Large intestine (tissue), 3 donors: Measurements from ENCODE around the gene GPS2. TPM values are rescaled to one million over a fixed set of nuclear protein-coding genes. Genes with fewer than 3 reads are reported as not detected.

ENCODE experiments used
- DNase-seq, 2 donors: peaks; one replicate each; pipeline versions ENCODE4 v3.0.0 to v3.0.0-alpha.2; 2013
- H3K27ac ChIP-seq: one replicate; pipeline ENCODE4 v1.5.1; 2013; ENCODE audit warnings: low read length
- H3K27me3 ChIP-seq: 2 replicates; pipeline ENCODE4 v1.6.1; 2013; ENCODE audit warnings: low read length; ENCODE audit not compliant: control insufficient read depth, insufficient read depth
- H3K36me3 ChIP-seq: 2 replicates; pipeline ENCODE4 v1.6.1; 2013; ENCODE audit warnings: low read length; ENCODE audit not compliant: control insufficient read depth, insufficient read depth
- H3K4me1 ChIP-seq: one replicate; pipeline ENCODE4 v1.6.1; 2013; ENCODE audit warnings: low read length; ENCODE audit not compliant: control insufficient read depth, insufficient read depth
- H3K4me3 ChIP-seq: one replicate; pipeline ENCODE4 v1.5.1; 2013; ENCODE audit warnings: low read length
- H3K9me3 ChIP-seq: one replicate; pipeline ENCODE4 v1.6.1; 2013; ENCODE audit warnings: mild to moderate bottlenecking, low read depth, low read length, moderate library complexity; ENCODE audit not compliant: control insufficient read depth
- WGBS: methylation state at CpG from one replicate; pipeline ENCODE4 v1.1.5; 2013; ENCODE audit warnings: low lambda C conversion rate; ENCODE audit not compliant: insufficient coverage; 5-methylcytosine and 5-hydroxymethylcytosine counted together
- polyA plus RNA-seq: library from polyadenylated mRNA; unstranded; fragments of 120-200 nt; gene quantifications from one replicate; pipeline ENCODE4 v1.2.1, GENCODE V29; 2013

The GPS2 gene
- polyA plus RNA-seq, 1 donor = 53.0 TPM

GRCh38 chr17:7328840-7329373 is 13.7 kb upstream of the GPS2 start, which contains the start of gene NEURL4:
NEURL4 (minus strand) TSS chr17:7329335; CDS start chr17:7329312, 23 bp downstream.
- Histone ChIP-seq H3K4me3 (peak within 1 kb of the TSS; percentile 59), H3K4me1 (peaks cover 16% of the 10 kb centered on the region), H3K36me3 (peaks cover 28% of the 10 kb centered on the region), H3K27me3 (peaks cover 2% of the 10 kb centered on the region), H3K9me3 (no peaks in the 10 kb centered on the region), H3K27ac (peak within 1 kb of the TSS; percentile 73)
- no CpG with 5 or more reads among the region's 50 CpGs for WGBS
- DNase-seq = no peak

- no CpG with 5 or more reads among the region's 1 CpG for WGBS
- DNase-seq = no peak
- H3K36me3 ChIP-seq = peaks cover 37% of the 10 kb centered on the region
- no peaks in the 10 kb centered on the region for H3K9me3 ChIP-seq
- peaks cover 16% of the 10 kb centered on the region for H3K4me1 ChIP-seq
- H3K27ac ChIP-seq = no peak overlapping the region
- H3K4me3 ChIP-seq = no peak overlapping the region
- H3K27me3 ChIP-seq = peaks cover 2% of the 10 kb centered on the region
Measured at GRCh38 chr17:7328009-7328408, 12.8 kb upstream of the GPS2 start.

GRCh38 chr17:7327501-7327900 is 12.3 kb upstream of the GPS2 start:
- no peak for DNase-seq

GRCh38 chr17:7327056-7327455 is 11.9 kb upstream of the GPS2 start:
- no peaks in the 10 kb centered on the region for H3K9me3 ChIP-seq
- H3K27ac ChIP-seq = no peak overlapping the region
- H3K4me3 ChIP-seq = no peak overlapping the region
- peaks cover 46% of the 10 kb centered on the region for H3K36me3 ChIP-seq
- H3K27me3 ChIP-seq = peaks cover 2% of the 10 kb centered on the region
- peaks cover 16% of the 10 kb centered on the region for H3K4me1 ChIP-seq
- no CpG with 5 or more reads among the region's 7 CpGs for WGBS
- no peak for DNase-seq

More at GRCh38 chr17:7327501-7327900, 12.3 kb upstream of the GPS2 start:
- Histone ChIP-seq H3K4me3 (no peak overlapping the region), H3K9me3 (no peaks in the 10 kb centered on the region), H3K4me1 (peaks cover 16% of the 10 kb centered on the region), H3K27me3 (peaks cover 2% of the 10 kb centered on the region), H3K27ac (no peak overlapping the region), H3K36me3 (peaks cover 42% of the 10 kb centered on the region)
- WGBS = no CpG with 5 or more reads among the region's 17 CpGs

GRCh38 chr17:7326186-7326585 is 11.0 kb upstream of the GPS2 start:
- WGBS = no CpG with 5 or more reads among the region's 11 CpGs
- H3K9me3 ChIP-seq = no peaks in the 10 kb centered on the region
- no peak overlapping the region for H3K27ac ChIP-seq
- H3K27me3 ChIP-seq = no peaks in the 10 kb centered on the region
- peaks cover 55% of the 10 kb centered on the region for H3K36me3 ChIP-seq
- DNase-seq = no peak
- H3K4me3 ChIP-seq = no peak overlapping the region
- H3K4me1 ChIP-seq = peaks cover 16% of the 10 kb centered on the region

- Histone ChIP-seq H3K36me3 (peaks cover 66% of the 10 kb centered on the region), H3K9me3 (no peaks in the 10 kb centered on the region), H3K4me3 (no peak overlapping the region), H3K27ac (no peak overlapping the region), H3K4me1 (peaks cover 8% of the 10 kb centered on the region), H3K27me3 (no peaks in the 10 kb centered on the region)
- no peak for DNase-seq
- WGBS = no CpG with 5 or more reads among the region's 19 CpGs
Measured at GRCh38 chr17:7325031-7325528, 9.9 kb upstream of the GPS2 start.

GRCh38 chr17:7324438-7324779 is 9.2 kb upstream of the GPS2 start:
- Histone ChIP-seq H3K27ac (no peak overlapping the region), H3K9me3 (no peaks in the 10 kb centered on the region), H3K4me3 (no peak overlapping the region), H3K36me3 (peaks cover 68% of the 10 kb centered on the region), H3K4me1 (peaks cover 8% of the 10 kb centered on the region), H3K27me3 (no peaks in the 10 kb centered on the region)
- no peak for DNase-seq
- WGBS = no CpG with 5 or more reads among the region's 3 CpGs

- H3K27ac ChIP-seq = no peak overlapping the region
- WGBS = no CpG with 5 or more reads among the region's 39 CpGs
- peak in 1 of 2 donors; percentile 37 for DNase-seq
Measured at GRCh38 chr17:7323731-7324437, 8.7 kb upstream of the GPS2 start.

GRCh38 chr17:7322520-7323194 is 7.5 kb upstream of the GPS2 start:
- H3K4me3 ChIP-seq = no peak overlapping the region
- no peak overlapping the region for H3K27ac ChIP-seq
- no peak for DNase-seq
- no peaks in the 10 kb centered on the region for H3K4me1 ChIP-seq
- peaks cover 82% of the 10 kb centered on the region for H3K36me3 ChIP-seq
- WGBS = no CpG with 5 or more reads among the region's 22 CpGs
- no peaks in the 10 kb centered on the region for H3K9me3 ChIP-seq
- H3K27me3 ChIP-seq = no peaks in the 10 kb centered on the region

More at GRCh38 chr17:7323731-7324437, 8.7 kb upstream of the GPS2 start:
- Histone ChIP-seq H3K36me3 (peaks cover 70% of the 10 kb centered on the region), H3K27me3 (no peaks in the 10 kb centered on the region), H3K9me3 (no peaks in the 10 kb centered on the region), H3K4me3 (no peak overlapping the region), H3K4me1 (peaks cover 8% of the 10 kb centered on the region)

GRCh38 chr17:7321466-7321865 is 6.3 kb upstream of the GPS2 start:
- H3K9me3 ChIP-seq = no peaks in the 10 kb centered on the region
- no CpG with 5 or more reads among the region's 15 CpGs for WGBS
- no peak overlapping the region for H3K27ac ChIP-seq
- H3K4me1 ChIP-seq = no peaks in the 10 kb centered on the region
- no peak for DNase-seq
- peaks cover 86% of the 10 kb centered on the region for H3K36me3 ChIP-seq
- no peaks in the 10 kb centered on the region for H3K27me3 ChIP-seq
- no peak overlapping the region for H3K4me3 ChIP-seq
